Measurements from ENCODE around the gene PPP1R12B.
"Not testable (repeated sequence)": the region's sequence is repeated elsewhere in the genome, so short reads cannot be mapped to it uniquely, and the experiment has no call there.

The PPP1R12B gene

GRCh38 chr1:202625416-202626360, 277.2 kb downstream of the PPP1R12B start:
- in situ Hi-C loops (cut with MboI; ENCODE audit: low sequenced_read_pairs), result no loop called here

GRCh38 chr1:202627036-202627435, 278.5 kb downstream of the PPP1R12B start:
- in situ Hi-C loops (cut with MboI; ENCODE audit: low sequenced_read_pairs), result not testable (repeated sequence)

GRCh38 chr1:202627841-202628565, 279.5 kb downstream of the PPP1R12B start:
- in situ Hi-C loops (cut with MboI; ENCODE audit: low sequenced_read_pairs), result no loop called here

GRCh38 chr1:202628646-202629215, 280.2 kb downstream of the PPP1R12B start:
- in situ Hi-C loops (cut with MboI; ENCODE audit: low sequenced_read_pairs), result no loop called here

GRCh38 chr1:202629257-202629811, 280.8 kb downstream of the PPP1R12B start:
- in situ Hi-C loops (cut with MboI; ENCODE audit: low sequenced_read_pairs), result not testable (repeated sequence)

- in situ Hi-C loops (cut with MboI; ENCODE audit: low sequenced_read_pairs), result not testable (repeated sequence)
Observed at GRCh38 chr1:202630096-202630495, 281.6 kb downstream of the PPP1R12B start.

- in situ Hi-C loops (cut with MboI; ENCODE audit: low sequenced_read_pairs), result no loop called here
Observed at GRCh38 chr1:202630541-202630940, 282.0 kb downstream of the PPP1R12B start.

GRCh38 chr1:202631076-202631923, 282.8 kb downstream of the PPP1R12B start:
- in situ Hi-C loops (cut with MboI; ENCODE audit: low sequenced_read_pairs), result no loop called here

GRCh38 chr1:202632241-202632640, 283.7 kb downstream of the PPP1R12B start:
- in situ Hi-C loops (cut with MboI; ENCODE audit: low sequenced_read_pairs), result no loop called here

- in situ Hi-C loops (cut with MboI; ENCODE audit: low sequenced_read_pairs), result not testable (repeated sequence)
Observed at GRCh38 chr1:202636171-202636570, 287.7 kb downstream of the PPP1R12B start.

- in situ Hi-C loops (cut with MboI; ENCODE audit: low sequenced_read_pairs), result not testable (repeated sequence)
Observed at GRCh38 chr1:202637321-202638018, 289.0 kb downstream of the PPP1R12B start.

GRCh38 chr1:202638019-202638700, 289.7 kb downstream of the PPP1R12B start:
- in situ Hi-C loops (cut with MboI; ENCODE audit: low sequenced_read_pairs), result no loop called here

GRCh38 chr1:202638701-202639305, 290.3 kb downstream of the PPP1R12B start:
- in situ Hi-C loops (cut with MboI; ENCODE audit: low sequenced_read_pairs), result not testable (repeated sequence)

GRCh38 chr1:202639500-202639899, 291.0 kb downstream of the PPP1R12B start:
- in situ Hi-C loops (cut with MboI; ENCODE audit: low sequenced_read_pairs), result no loop called here

GRCh38 chr1:202642212-202642611, 293.7 kb downstream of the PPP1R12B start:
- in situ Hi-C loops (cut with MboI; ENCODE audit: low sequenced_read_pairs), result no loop called here

Measured in HL-60/S4 treated with retinoic acid at 250 ng/mL for 4 days and 3 days (cell line).